Measurements from ENCODE around the gene DNAH17. TPM values are rescaled to one million over a fixed set of nuclear protein-coding genes. Genes with fewer than 3 reads are reported as not detected.
"Not testable (repeated sequence)": the region's sequence is repeated elsewhere in the genome, so short reads cannot be mapped to it uniquely, and the experiment has no call there.

Gene DNAH17
- polyA plus RNA-seq, 1 donor from 2014 or later, result 1.1 TPM

- Mint-ChIP-seq H3K4me1 (peaks cover 0 to 10% (median 0%) of the 10 kb centered on the region in 3 donors), H3K9me3 (no peaks in the 10 kb centered on the region), H3K27ac (no peak overlapping the region), H3K4me3 (no peak overlapping the region), H3K36me3 (no peaks in the 10 kb centered on the region), H3K27me3 (peaks cover 2% of the 10 kb centered on the region)
Measured at GRCh38 chr17:78471635-78472034, 105.6 kb downstream of the DNAH17 start.

- Mint-ChIP-seq H3K4me1 (peaks cover 0 to 3% (median 0%) of the 10 kb centered on the region in 3 donors), H3K4me3 (no peak overlapping the region), H3K36me3 (no peaks in the 10 kb centered on the region), H3K27me3 (peaks cover 2% of the 10 kb centered on the region), H3K27ac (no peak overlapping the region), H3K9me3 (no peaks in the 10 kb centered on the region)
Measured at GRCh38 chr17:78469443-78469842, 107.8 kb downstream of the DNAH17 start.

- no peak overlapping the region for H3K27ac Mint-ChIP-seq
- peaks cover 2% of the 10 kb centered on the region for H3K27me3 Mint-ChIP-seq
- no peaks in the 10 kb centered on the region for H3K9me3 Mint-ChIP-seq
- no peak overlapping the region for H3K4me3 Mint-ChIP-seq
- H3K36me3 Mint-ChIP-seq, result no peaks in the 10 kb centered on the region
- H3K4me1 Mint-ChIP-seq, result peaks cover 0 to 3% (median 0%) of the 10 kb centered on the region in 3 donors
Measured at GRCh38 chr17:78468366-78468765, 108.8 kb downstream of the DNAH17 start.

- H3K36me3 Mint-ChIP-seq, result no peaks in the 10 kb centered on the region
- H3K4me3 Mint-ChIP-seq, result no peak overlapping the region
- H3K9me3 Mint-ChIP-seq, result no peaks in the 10 kb centered on the region
- H3K27me3 Mint-ChIP-seq, result peaks cover 2% of the 10 kb centered on the region
- no peaks in the 10 kb centered on the region for H3K4me1 Mint-ChIP-seq
- H3K27ac Mint-ChIP-seq, result no peak overlapping the region
Measured at GRCh38 chr17:78466786-78467715, 110.1 kb downstream of the DNAH17 start.

- H3K27me3 Mint-ChIP-seq, H3K27ac Mint-ChIP-seq, H3K4me3 Mint-ChIP-seq, H3K4me1 Mint-ChIP-seq, H3K9me3 Mint-ChIP-seq, H3K36me3 Mint-ChIP-seq: not testable (repeated sequence)
Measured at GRCh38 chr17:78466109-78466785, 110.9 kb downstream of the DNAH17 start.

- no peak overlapping the region for H3K27ac Mint-ChIP-seq
- H3K27me3 Mint-ChIP-seq, result peaks cover 2% of the 10 kb centered on the region
- H3K9me3 Mint-ChIP-seq, result no peaks in the 10 kb centered on the region
- no peaks in the 10 kb centered on the region for H3K36me3 Mint-ChIP-seq
- H3K4me3 Mint-ChIP-seq, result no peak overlapping the region
- H3K4me1 Mint-ChIP-seq, result no peaks in the 10 kb centered on the region
Measured at GRCh38 chr17:78462148-78462547, 115.0 kb downstream of the DNAH17 start.

GRCh38 chr17:78461799-78462053 is 115.5 kb downstream of the DNAH17 start:
- H3K27ac Mint-ChIP-seq, result no peak overlapping the region
- peaks cover 2% of the 10 kb centered on the region for H3K27me3 Mint-ChIP-seq
- H3K4me3 Mint-ChIP-seq, result no peak overlapping the region
- no peaks in the 10 kb centered on the region for H3K9me3 Mint-ChIP-seq
- H3K4me1 Mint-ChIP-seq, result no peaks in the 10 kb centered on the region
- H3K36me3 Mint-ChIP-seq, result no peaks in the 10 kb centered on the region

- peaks cover 2% of the 10 kb centered on the region for H3K27me3 Mint-ChIP-seq
- no peak overlapping the region for H3K27ac Mint-ChIP-seq
- no peak overlapping the region for H3K4me3 Mint-ChIP-seq
- H3K9me3 Mint-ChIP-seq, result no peaks in the 10 kb centered on the region
- H3K4me1 Mint-ChIP-seq, result no peaks in the 10 kb centered on the region
- H3K36me3 Mint-ChIP-seq, result no peaks in the 10 kb centered on the region
Measured at GRCh38 chr17:78460951-78461798, 116.0 kb downstream of the DNAH17 start.

GRCh38 chr17:78460176-78460675 is 117.0 kb downstream of the DNAH17 start:
- no peaks in the 10 kb centered on the region for H3K9me3 Mint-ChIP-seq

GRCh38 chr17:78459696-78460095 is 117.5 kb downstream of the DNAH17 start:
- Mint-ChIP-seq H3K4me1 (no peaks in the 10 kb centered on the region), H3K27ac (no peak overlapping the region), H3K4me3 (no peak overlapping the region), H3K27me3 (peaks cover 2% of the 10 kb centered on the region), H3K9me3 (no peaks in the 10 kb centered on the region), H3K36me3 (no peaks in the 10 kb centered on the region)

More at GRCh38 chr17:78460176-78460675, 117.0 kb downstream of the DNAH17 start:
- Mint-ChIP-seq H3K27me3 (peaks cover 2% of the 10 kb centered on the region), H3K27ac (no peak overlapping the region), H3K36me3 (no peaks in the 10 kb centered on the region), H3K4me1 (no peaks in the 10 kb centered on the region), H3K4me3 (no peak overlapping the region)

GRCh38 chr17:78458736-78459335 is 118.4 kb downstream of the DNAH17 start:
- no peaks in the 10 kb centered on the region for H3K36me3 Mint-ChIP-seq
- H3K27ac Mint-ChIP-seq, result no peak overlapping the region
- no peak overlapping the region for H3K4me3 Mint-ChIP-seq
- H3K27me3 Mint-ChIP-seq, result peaks cover 2% of the 10 kb centered on the region
- H3K4me1 Mint-ChIP-seq, result no peaks in the 10 kb centered on the region
- no peaks in the 10 kb centered on the region for H3K9me3 Mint-ChIP-seq

- Mint-ChIP-seq H3K4me3 (no peak overlapping the region), H3K36me3 (no peaks in the 10 kb centered on the region), H3K27ac (peak overlapping the region in 1 of 3 donors; percentile 31), H3K9me3 (no peaks in the 10 kb centered on the region), H3K4me1 (no peaks in the 10 kb centered on the region), H3K27me3 (peaks cover 2% of the 10 kb centered on the region)
Measured at GRCh38 chr17:78458091-78458490, 119.1 kb downstream of the DNAH17 start.

GRCh38 chr17:78454346-78454745 is 122.8 kb downstream of the DNAH17 start:
- H3K27ac Mint-ChIP-seq, result no peak overlapping the region
- H3K27me3 Mint-ChIP-seq, result no peaks in the 10 kb centered on the region
- H3K36me3 Mint-ChIP-seq, result no peaks in the 10 kb centered on the region
- H3K4me1 Mint-ChIP-seq, result peaks cover 0 to 2% (median 0%) of the 10 kb centered on the region in 3 donors
- no peak overlapping the region for H3K4me3 Mint-ChIP-seq
- H3K9me3 Mint-ChIP-seq, result no peaks in the 10 kb centered on the region

- Mint-ChIP-seq H3K9me3 (no peaks in the 10 kb centered on the region), H3K4me3 (peak overlapping the region in 2 of 4 donors; percentile 32 to 60), H3K4me1 (peaks cover 0 to 2% (median 0%) of the 10 kb centered on the region in 3 donors), H3K27me3 (no peaks in the 10 kb centered on the region), H3K36me3 (no peaks in the 10 kb centered on the region), H3K27ac (no peak overlapping the region)
Measured at GRCh38 chr17:78451753-78452152, 125.4 kb downstream of the DNAH17 start.

Measured in IgD-negative memory B cell (primary cell).